Stimulated activated CD4-positive, alpha-beta T cell treated with anti-CD3 and anti-CD28 coated beads, TNF-alpha, amount 100 ng/mL, for 4 hours (primary cell): Measurements from ENCODE around the gene UGT2B7.
"Not testable (repeated sequence)": the region's sequence is repeated elsewhere in the genome, so short reads cannot be mapped to it uniquely, and the experiment has no call there.

Experiments
- DNase-seq, 3 experiments: peaks; one replicate each; pipeline ENCODE4 v3.0.0-alpha.2; 2020; ENCODE audit warnings: low read depth in 3 of 3

UGT2B7 gene

GRCh38 chr4:69096111-69096656 lies at the start of gene UGT2B7:
Gene UGT2B7, plus strand, starts transcription at chr4:69096474. Its CDS starts 47 bp downstream, at chr4:69096521.
- no peak for DNase-seq

GRCh38 chr4:69049860-69050259 lies 46.4 kb upstream of the UGT2B7 start:
- no peak for DNase-seq

- DNase-seq, result not testable (repeated sequence)
Measured at GRCh38 chr4:69050853-69051575, 45.3 kb upstream of the UGT2B7 start.

- DNase-seq, result no peak
Measured at GRCh38 chr4:69051576-69051943, 44.7 kb upstream of the UGT2B7 start.

- not testable (repeated sequence) for DNase-seq
Measured at GRCh38 chr4:69053309-69053885, 42.9 kb upstream of the UGT2B7 start.

- not testable (repeated sequence) for DNase-seq
Measured at GRCh38 chr4:69054033-69054432, 42.2 kb upstream of the UGT2B7 start.

- DNase-seq, result no peak
Measured at GRCh38 chr4:69054578-69055200, 41.6 kb upstream of the UGT2B7 start.

- DNase-seq, result no peak
Measured at GRCh38 chr4:69056150-69056549, 40.1 kb upstream of the UGT2B7 start.

- no peak for DNase-seq
Measured at GRCh38 chr4:69056921-69057550, 39.2 kb upstream of the UGT2B7 start.

- DNase-seq, result no peak
Measured at GRCh38 chr4:69057620-69058409, 38.5 kb upstream of the UGT2B7 start.

GRCh38 chr4:69058410-69059059 lies 37.7 kb upstream of the UGT2B7 start:
- DNase-seq, result no peak

GRCh38 chr4:69060651-69061308 lies 35.5 kb upstream of the UGT2B7 start:
- DNase-seq, result no peak

- no peak for DNase-seq
Measured at GRCh38 chr4:69064391-69064790, 31.9 kb upstream of the UGT2B7 start.

GRCh38 chr4:69066945-69067344 lies 29.3 kb upstream of the UGT2B7 start:
- no peak for DNase-seq

GRCh38 chr4:69069085-69069484 lies 27.2 kb upstream of the UGT2B7 start:
- no peak for DNase-seq

GRCh38 chr4:69070590-69070989 lies 25.7 kb upstream of the UGT2B7 start:
- DNase-seq, result no peak

- DNase-seq, result no peak
Measured at GRCh38 chr4:69071286-69071685, 25.0 kb upstream of the UGT2B7 start.

GRCh38 chr4:69073375-69073774 lies 22.9 kb upstream of the UGT2B7 start:
- no peak for DNase-seq

- DNase-seq, result no peak
Measured at GRCh38 chr4:69075061-69075792, 21.0 kb upstream of the UGT2B7 start.

GRCh38 chr4:69078852-69079251 lies 17.4 kb upstream of the UGT2B7 start:
- no peak for DNase-seq
